Trophoblast cell (in vitro differentiated cells and primary cell): ENCODE measurements around the gene HS3ST2.

Experiments
- DNase-seq, 2 donors: peaks; one replicate each; pipeline ENCODE4 v3.0.0-alpha.2; 2016
- H2AFZ ChIP-seq: 2 replicates; pipeline ENCODE4 v1.6.1; 2013; ENCODE audit warnings: low read length, moderate library complexity, mild to moderate bottlenecking; ENCODE audit not compliant: insufficient read depth, poor library complexity
- H2AK5ac ChIP-seq: 2 replicates; pipeline ENCODE4 v1.6.1; 2013; ENCODE audit warnings: mild to moderate bottlenecking, low read length
- H2BK120ac ChIP-seq: 2 replicates; pipeline ENCODE4 v1.6.1; 2013; ENCODE audit warnings: low read length, mild to moderate bottlenecking, moderate library complexity; ENCODE audit not compliant: insufficient read depth, poor library complexity
- H2BK12ac ChIP-seq: 2 replicates; pipeline ENCODE4 v1.6.1; 2013; ENCODE audit warnings: mild to moderate bottlenecking, low read length, moderate library complexity
- H2BK5ac ChIP-seq: 2 replicates; pipeline ENCODE4 v1.6.1; 2013; ENCODE audit warnings: low read length, low read depth, moderate library complexity, mild to moderate bottlenecking; ENCODE audit not compliant: poor library complexity
- H3K14ac ChIP-seq: 2 replicates; pipeline ENCODE4 v1.6.1; 2013; ENCODE audit warnings: mild to moderate bottlenecking, low read length
- H3K18ac ChIP-seq: 2 replicates; pipeline ENCODE4 v1.6.1; 2013; ENCODE audit warnings: mild to moderate bottlenecking, low read length
- H3K23ac ChIP-seq: 2 replicates; pipeline ENCODE4 v1.6.1; 2013; ENCODE audit warnings: low read length
- H3K27ac ChIP-seq: 2 replicates; pipeline ENCODE4 v1.5.1; 2013; ENCODE audit warnings: low read depth, mild to moderate bottlenecking, inconsistent platforms, low read length, moderate library complexity
- H3K27me3 ChIP-seq: 2 replicates; pipeline ENCODE4 v1.6.1; 2013; ENCODE audit warnings: inconsistent platforms, mild to moderate bottlenecking, low read length, moderate library complexity; ENCODE audit not compliant: insufficient read depth
- H3K36me3 ChIP-seq, 2 experiments: 1 replicate in 1 of 2; 2 replicates in 1 of 2; pipeline ENCODE4 v1.6.1; 2013; ENCODE audit warnings: low read length in 2 of 2, mild to moderate bottlenecking in 2 of 2, moderate library complexity in 1 of 2; ENCODE audit not compliant: insufficient read depth in 2 of 2, control insufficient read depth in 1 of 2
- H3K4ac ChIP-seq: 2 replicates; pipeline ENCODE4 v1.6.1; 2013; ENCODE audit warnings: low read depth, mild to moderate bottlenecking, low read length, moderate library complexity
- H3K4me1 ChIP-seq, 2 experiments: 1 replicate in 1 of 2; 2 replicates in 1 of 2; pipeline ENCODE4 v1.6.1; 2013; ENCODE audit warnings: low read length in 2 of 2, mild to moderate bottlenecking in 2 of 2, moderate library complexity in 1 of 2; ENCODE audit not compliant: insufficient read depth in 2 of 2, control insufficient read depth in 1 of 2
- H3K4me2 ChIP-seq: 2 replicates; pipeline ENCODE4 v1.6.1; 2013; ENCODE audit warnings: inconsistent platforms, mild to moderate bottlenecking, low read length, moderate library complexity
- H3K4me3 ChIP-seq: 2 replicates; pipeline ENCODE4 v1.5.1; 2013; ENCODE audit warnings: mild to moderate bottlenecking, low read depth, low read length, inconsistent platforms
- H3K79me1 ChIP-seq: one replicate; pipeline ENCODE4 v1.6.1; 2013; ENCODE audit warnings: low read length
- H3K79me2 ChIP-seq: 2 replicates; pipeline ENCODE4 v1.6.1; 2013; ENCODE audit warnings: low read length, mild to moderate bottlenecking; ENCODE audit not compliant: control insufficient read depth, insufficient read depth, poor library complexity
- H3K9ac ChIP-seq: 2 replicates; pipeline ENCODE4 v1.6.1; 2013; ENCODE audit warnings: mild to moderate bottlenecking, low read length
- H3K9me3 ChIP-seq: 2 replicates; pipeline ENCODE4 v1.6.1; 2013; ENCODE audit warnings: low read depth, mild to moderate bottlenecking, control low read depth, inconsistent platforms, low read length; ENCODE audit not compliant: insufficient read depth
- H4K12ac ChIP-seq: 2 replicates; pipeline ENCODE4 v1.6.1; 2013; ENCODE audit warnings: low read depth, mild to moderate bottlenecking, low read length, moderate library complexity
- H4K8ac ChIP-seq: 2 replicates; pipeline ENCODE4 v1.6.1; 2013; ENCODE audit warnings: low read depth, mild to moderate bottlenecking, low read length, moderate library complexity
- H4K91ac ChIP-seq: one replicate; pipeline ENCODE4 v1.6.1; 2013; ENCODE audit warnings: low read depth, mild to moderate bottlenecking, low read length, moderate library complexity
- WGBS: extraction: QIAGEN DNeasy Blood & Tissue Kit; methylation state at CpG from one replicate; pipeline ENCODE4 v1.1.7; 2013; ENCODE audit warnings: missing lambda C conversion rate; ENCODE audit not compliant: insufficient read length, insufficient coverage; ENCODE audit errors: extremely low coverage; 5-methylcytosine and 5-hydroxymethylcytosine counted together

HS3ST2 gene

GRCh38 chr16:22859925-22860324 lies 46.0 kb downstream of the HS3ST2 start:
- no peak overlapping the region for H3K14ac ChIP-seq
- H4K8ac ChIP-seq: no peak overlapping the region
- no peak overlapping the region for H3K4me2 ChIP-seq
- no peak overlapping the region for H4K12ac ChIP-seq
- no peaks in the 10 kb centered on the region for H3K27me3 ChIP-seq
- no peaks in the 10 kb centered on the region for H3K4me1 ChIP-seq
- no peak overlapping the region for H2AK5ac ChIP-seq
- H3K23ac ChIP-seq: no peak overlapping the region
- H3K4me3 ChIP-seq: no peak overlapping the region
- H3K18ac ChIP-seq: no peak overlapping the region
- H2AFZ ChIP-seq: no peak overlapping the region
- H3K4ac ChIP-seq: no peak overlapping the region
- DNase-seq: no peak
- H4K91ac ChIP-seq: no peak overlapping the region
- no peak overlapping the region for H2BK120ac ChIP-seq
- no peak overlapping the region for H2BK5ac ChIP-seq
- H3K9me3 ChIP-seq: no peaks in the 10 kb centered on the region
- no peaks in the 10 kb centered on the region for H3K36me3 ChIP-seq
- H3K27ac ChIP-seq: no peak overlapping the region
- no peak overlapping the region for H2BK12ac ChIP-seq
- no peaks in the 10 kb centered on the region for H3K79me1 ChIP-seq
- WGBS: no CpG with 5 or more reads among the region's 4 CpGs
- no peak overlapping the region for H3K9ac ChIP-seq
- no peaks in the 10 kb centered on the region for H3K79me2 ChIP-seq

GRCh38 chr16:22861580-22861979 lies 47.6 kb downstream of the HS3ST2 start:
- no CpG with 5 or more reads among the region's 3 CpGs for WGBS
- Histone ChIP-seq H3K4me1 (no peaks in the 10 kb centered on the region), H3K79me2 (no peaks in the 10 kb centered on the region), H2BK120ac (no peak overlapping the region), H3K4me2 (no peak overlapping the region), H2AFZ (no peak overlapping the region), H3K9me3 (no peaks in the 10 kb centered on the region), H4K91ac (no peak overlapping the region), H3K4me3 (no peak overlapping the region), H2AK5ac (no peak overlapping the region), H3K4ac (no peak overlapping the region), H3K79me1 (no peaks in the 10 kb centered on the region), H4K12ac (no peak overlapping the region), H4K8ac (no peak overlapping the region), H3K14ac (no peak overlapping the region), H2BK12ac (no peak overlapping the region), H3K9ac (no peak overlapping the region), H3K27ac (no peak overlapping the region), H2BK5ac (no peak overlapping the region), H3K23ac (no peak overlapping the region), H3K27me3 (no peaks in the 10 kb centered on the region), H3K18ac (no peak overlapping the region), H3K36me3 (no peaks in the 10 kb centered on the region)
- DNase-seq: no peak

- no peak overlapping the region for H2BK120ac ChIP-seq
- no peak overlapping the region for H2BK5ac ChIP-seq
- H3K4me1 ChIP-seq: no peaks in the 10 kb centered on the region
- no peak overlapping the region for H4K8ac ChIP-seq
- no peak overlapping the region for H4K12ac ChIP-seq
- no peak overlapping the region for H3K18ac ChIP-seq
- no peak overlapping the region for H3K27ac ChIP-seq
- no peak overlapping the region for H2AK5ac ChIP-seq
- no peak overlapping the region for H3K4me3 ChIP-seq
- no peaks in the 10 kb centered on the region for H3K9me3 ChIP-seq
- no peaks in the 10 kb centered on the region for H3K79me1 ChIP-seq
- no peak overlapping the region for H4K91ac ChIP-seq
- no peaks in the 10 kb centered on the region for H3K79me2 ChIP-seq
- no peaks in the 10 kb centered on the region for H3K27me3 ChIP-seq
- no peak overlapping the region for H3K9ac ChIP-seq
- no peak overlapping the region for H2AFZ ChIP-seq
- DNase-seq: no peak
- H3K4me2 ChIP-seq: no peak overlapping the region
- H2BK12ac ChIP-seq: no peak overlapping the region
- no peaks in the 10 kb centered on the region for H3K36me3 ChIP-seq
- H3K4ac ChIP-seq: no peak overlapping the region
- H3K23ac ChIP-seq: no peak overlapping the region
- H3K14ac ChIP-seq: no peak overlapping the region
Observed at GRCh38 chr16:22862046-22862445, 48.1 kb downstream of the HS3ST2 start.

GRCh38 chr16:22864375-22864774 lies 50.4 kb downstream of the HS3ST2 start:
- Histone ChIP-seq H3K9ac (no peak overlapping the region), H3K4me3 (no peak overlapping the region), H3K14ac (no peak overlapping the region), H3K27ac (no peak overlapping the region), H3K4me2 (no peak overlapping the region), H4K8ac (no peak overlapping the region), H3K9me3 (no peaks in the 10 kb centered on the region), H3K36me3 (no peaks in the 10 kb centered on the region), H3K79me1 (no peaks in the 10 kb centered on the region), H3K79me2 (no peaks in the 10 kb centered on the region), H2BK120ac (no peak overlapping the region), H3K27me3 (no peaks in the 10 kb centered on the region), H3K23ac (no peak overlapping the region), H2BK5ac (no peak overlapping the region), H2BK12ac (no peak overlapping the region), H2AK5ac (no peak overlapping the region), H2AFZ (no peak overlapping the region), H3K4ac (no peak overlapping the region), H3K18ac (no peak overlapping the region), H4K91ac (no peak overlapping the region), H4K12ac (no peak overlapping the region), H3K4me1 (no peaks in the 10 kb centered on the region)
- no peak for DNase-seq
